ENCODE measurements around the gene MLLT10.

Gene MLLT10

GRCh38 chr10:21746118-21746517 is 212.1 kb downstream of the MLLT10 start:
- Histone ChIP-seq H3K27ac (no peak overlapping the region), H3K4me3 (no peak overlapping the region)
- no peak for TF ChIP-seq CTCF (IDR thresholded peaks at IDR 0.05)
- DNase-seq (ENCODE audit: low spot score), result no peak

- H3K4me3 ChIP-seq, result no peak overlapping the region
- H3K27ac ChIP-seq, result no peak overlapping the region
- no peak for DNase-seq (ENCODE audit: low spot score)
- TF ChIP-seq CTCF (IDR thresholded peaks at IDR 0.05), result no peak
These were observed 213.8 kb downstream of the MLLT10 start for GRCh38 chr10:21747809-21748208.

- Histone ChIP-seq H3K27ac (no peak overlapping the region), H3K4me3 (no peak overlapping the region)
- TF ChIP-seq CTCF (IDR thresholded peaks at IDR 0.05), result no peak
- DNase-seq (ENCODE audit: low spot score), result no peak
These were observed 215.8 kb downstream of the MLLT10 start for GRCh38 chr10:21749788-21750187.

GRCh38 chr10:21750424-21750823 is 216.4 kb downstream of the MLLT10 start:
- no peak overlapping the region for H3K4me3 ChIP-seq
- no peak overlapping the region for H3K27ac ChIP-seq
- no peak for DNase-seq (ENCODE audit: low spot score)
- TF ChIP-seq CTCF (IDR thresholded peaks at IDR 0.05), result no peak

- Histone ChIP-seq H3K4me3 (no peak overlapping the region), H3K27ac (no peak overlapping the region)
- no peak for TF ChIP-seq CTCF (IDR thresholded peaks at IDR 0.05)
- no peak for DNase-seq (ENCODE audit: low spot score)
These were observed 217.6 kb downstream of the MLLT10 start for GRCh38 chr10:21751341-21752310.

- DNase-seq (ENCODE audit: low spot score), result no peak
- Histone ChIP-seq H3K4me3 (no peak overlapping the region), H3K27ac (no peak overlapping the region)
- TF ChIP-seq CTCF (IDR thresholded peaks at IDR 0.05), result no peak
These were observed 219.7 kb downstream of the MLLT10 start for GRCh38 chr10:21753497-21754270.
